Calu3 (cell line): ENCODE measurements around the gene TAF11L14. TPM values are rescaled to one million over a fixed set of nuclear protein-coding genes. Genes with fewer than 3 reads are reported as not detected.
"Not testable (repeated sequence)": the region's sequence is repeated elsewhere in the genome, so short reads cannot be mapped to it uniquely, and the experiment has no call there.

Experiments
- Bru-seq: library from RNA; stranded (reverse); fragments of 400-500 nt; gene quantifications from one replicate; lab custom pipeline; 2021; lab: Mats Ljungman, UMichigan
- BruChase-seq, 2 experiments: library from RNA; stranded (reverse); fragments of 400-500 nt; gene quantifications; one replicate each; lab custom pipeline; 2021; lab: Mats Ljungman, UMichigan
- BruUV-seq: library from RNA; stranded (reverse); fragments of 400-500 nt; replicated peaks from 2 replicates; lab custom pipeline; 2021; lab: Mats Ljungman, UMichigan
- CTCF ChIA-PET: fragments of 300-600 bp; sonication (Branson Sonifier 250); formaldehyde crosslinking; loops from one replicate; lab custom pipeline; 2022; ENCODE audit warnings: antibody characterized with exemption; lab: Charles Lee
- DNase-seq: peaks from one replicate; pipeline ENCODE4 v3.0.0; 2022
- H3K27ac Mint-ChIP-seq: one replicate; pipeline ENCODE4 v1.8.0; 2022; ENCODE audit warnings: mixed read lengths; ENCODE audit not compliant: unreplicated experiment
- H3K27me3 Mint-ChIP-seq: one replicate; pipeline ENCODE4 v1.8.0; 2022; ENCODE audit warnings: mixed read lengths; ENCODE audit not compliant: unreplicated experiment
- H3K36me3 Mint-ChIP-seq: one replicate; pipeline ENCODE4 v1.8.0; 2022; ENCODE audit warnings: mild to moderate bottlenecking, moderate library complexity, mixed read lengths; ENCODE audit not compliant: insufficient read depth, unreplicated experiment
- H3K4me1 Mint-ChIP-seq: one replicate; pipeline ENCODE4 v1.8.0; 2022; ENCODE audit warnings: mild to moderate bottlenecking, low read depth, mixed read lengths; ENCODE audit not compliant: unreplicated experiment
- H3K4me3 Mint-ChIP-seq: one replicate; pipeline ENCODE4 v1.8.0; 2022; ENCODE audit warnings: mild to moderate bottlenecking, low read depth, moderate library complexity, mixed read lengths; ENCODE audit not compliant: unreplicated experiment
- H3K9me3 Mint-ChIP-seq: one replicate; pipeline ENCODE4 v1.8.0; 2022; ENCODE audit warnings: low read depth, mixed read lengths; ENCODE audit not compliant: unreplicated experiment
- CTCF ChIP-seq: fragments of 200-600 bp; IDR thresholded peaks from one replicate; pipeline ENCODE4 v1.8.0; 2022; ENCODE audit warnings: antibody characterized with exemption; ENCODE audit not compliant: unreplicated experiment
- intact Hi-C: fragments of 100-400 bp; cut with micrococcal nuclease; formaldehyde crosslinking; loops from one replicate; pipeline ENCODE4 v1.10.0; 2022; ENCODE audit not compliant: unreplicated experiment
- long read RNA-seq: library from polyadenylated mRNA; stranded (forward); transcript quantifications from one replicate; pipeline ENCODE4 v2.0.0, GENCODE V29; 2022
- total RNA-seq: library from RNA; stranded (reverse); gene quantifications from 2 replicates; pipeline ENCODE4 v1.2.3, GENCODE V29; 2022

Gene TAF11L14
- total RNA-seq (not detected in 2 replicates), Bru-seq, nascent RNA (not detected), BruChase-seq, experiment 1, labeled RNA remaining after a 6-hour chase (not detected), BruChase-seq, experiment 2, labeled RNA remaining after a 2-hour chase (not detected)
- long read RNA-seq, result 0 reads

- no peaks in the 10 kb centered on the region for H3K27me3 Mint-ChIP-seq
- intact Hi-C loops, result no loop called here
- H3K4me1 Mint-ChIP-seq, result no peaks in the 10 kb centered on the region
- no peak for TF ChIP-seq CTCF
- CTCF ChIA-PET, result no interaction called here
- peaks cover 5% of the 10 kb centered on the region for H3K9me3 Mint-ChIP-seq
- DNase-seq, result no peak
- H3K36me3 Mint-ChIP-seq, result no peaks in the 10 kb centered on the region
- BruUV-seq, result no TSS peak
- H3K4me3 Mint-ChIP-seq, result no peak within 1 kb of the TSS
- H3K27ac Mint-ChIP-seq, result no peak within 1 kb of the TSS
Measured at GRCh38 chr5:17634160-17634559, at the start of gene TAF11L14. Gene TAF11L14, plus strand, starts transcription at chr5:17634460.

GRCh38 chr5:17585658-17586057 lies 48.6 kb upstream of the TAF11L14 start, which contains the start of gene TAF11L7:
Gene TAF11L7, minus strand, starts transcription at chr5:17585758.
- DNase-seq, H3K27ac Mint-ChIP-seq, H3K27me3 Mint-ChIP-seq, H3K9me3 Mint-ChIP-seq, H3K36me3 Mint-ChIP-seq, BruUV-seq, H3K4me1 Mint-ChIP-seq, CTCF ChIA-PET, intact Hi-C loops, H3K4me3 Mint-ChIP-seq: not testable (repeated sequence)

- H3K36me3 Mint-ChIP-seq, DNase-seq, H3K4me1 Mint-ChIP-seq, intact Hi-C loops, H3K9me3 Mint-ChIP-seq, CTCF ChIA-PET, BruUV-seq, H3K27ac Mint-ChIP-seq, H3K4me3 Mint-ChIP-seq, H3K27me3 Mint-ChIP-seq: not testable (repeated sequence)
Measured at GRCh38 chr5:17590860-17591259, 43.4 kb upstream of the TAF11L14 start, which contains the start of gene TAF11L8. Gene TAF11L8, minus strand, starts transcription at chr5:17590960.

- CTCF ChIA-PET, BruUV-seq, H3K36me3 Mint-ChIP-seq: not testable (repeated sequence)
Measured at GRCh38 chr5:17594255-17594654, 40.0 kb upstream of the TAF11L14 start, which contains the start of gene TAF11L9. Gene TAF11L9, minus strand, starts transcription at chr5:17594394.

GRCh38 chr5:17597728-17598127 lies 36.5 kb upstream of the TAF11L14 start, which contains the start of gene TAF11L10:
Gene TAF11L10, minus strand, starts transcription at chr5:17597828.
- BruUV-seq, intact Hi-C loops, H3K4me1 Mint-ChIP-seq, H3K27me3 Mint-ChIP-seq, CTCF ChIA-PET, H3K27ac Mint-ChIP-seq, H3K9me3 Mint-ChIP-seq, DNase-seq, H3K4me3 Mint-ChIP-seq, H3K36me3 Mint-ChIP-seq: not testable (repeated sequence)

More at GRCh38 chr5:17594255-17594654, 40.0 kb upstream of the TAF11L14 start, which contains the start of gene TAF11L9:
- H3K4me1 Mint-ChIP-seq, DNase-seq, H3K27me3 Mint-ChIP-seq, H3K9me3 Mint-ChIP-seq, H3K27ac Mint-ChIP-seq, H3K4me3 Mint-ChIP-seq, intact Hi-C loops: not testable (repeated sequence)

- H3K4me3 Mint-ChIP-seq, CTCF ChIA-PET, H3K4me1 Mint-ChIP-seq, intact Hi-C loops, DNase-seq, H3K27ac Mint-ChIP-seq, H3K9me3 Mint-ChIP-seq, BruUV-seq, H3K36me3 Mint-ChIP-seq, H3K27me3 Mint-ChIP-seq: not testable (repeated sequence)
Measured at GRCh38 chr5:17603880-17604279, 30.4 kb upstream of the TAF11L14 start, which contains the start of gene TAF11L11. Gene TAF11L11, plus strand, starts transcription at chr5:17604183.
